Naive thymus-derived CD8-positive, alpha-beta T cell (primary cell): ENCODE results near the gene MROH7. TPM values are rescaled to one million over a fixed set of nuclear protein-coding genes. Genes with fewer than 3 reads are reported as not detected.

Experiments used
- ATAC-seq, 2 donors: fragments of 150-1000 bp; cut with Tn5 transposase in 1 of 2; sonication (Bioruptor Pico), chemical (Tn5 transposase) in 1 of 2; 1 replicate in 1 of 2; 2 replicates in 1 of 2; pipeline ENCODE4 v1.10.0; 2021; ENCODE audit warnings: mild to moderate bottlenecking in 2 of 2, moderate library complexity in 2 of 2
- POLR2A ChIA-PET: fragments of 350-600 bp; sonication (Branson Sonifier 250); formaldehyde crosslinking; loops from one replicate; lab custom pipeline; 2021; ENCODE audit warnings: antibody characterized with exemption; lab: Charles Lee
- DNase-seq, 10 donors: peaks; one replicate each; pipeline versions ENCODE4 v3.0.0 to v3.0.0-alpha.2; 2020 to 2022
- H3K27ac Mint-ChIP-seq, 10 donors: one replicate each; pipeline ENCODE4 v1.8.0; 2020 to 2022; ENCODE audit warnings: mild to moderate bottlenecking in 10 of 10, mixed read lengths in 10 of 10, moderate library complexity in 4 of 10, inconsistent platforms in 1 of 10
- H3K27me3 Mint-ChIP-seq, 5 donors: one replicate each; pipeline ENCODE4 v1.8.0; 2021 to 2022; ENCODE audit warnings: mixed read lengths in 5 of 5
- H3K36me3 Mint-ChIP-seq, 3 donors: one replicate each; pipeline ENCODE4 v1.8.0; 2020 to 2022; ENCODE audit warnings: mixed read lengths in 3 of 3, mild to moderate bottlenecking in 2 of 3, inconsistent platforms in 1 of 3
- H3K4me1 Mint-ChIP-seq, 4 donors: one replicate each; pipeline ENCODE4 v1.8.0; 2021 to 2022; ENCODE audit warnings: mixed read lengths in 4 of 4
- H3K4me3 Mint-ChIP-seq, 10 donors: one replicate each; pipeline ENCODE4 v1.8.0; 2020 to 2022; ENCODE audit warnings: mild to moderate bottlenecking in 10 of 10, mixed read lengths in 10 of 10, moderate library complexity in 6 of 10, inconsistent platforms in 1 of 10
- H3K9me3 Mint-ChIP-seq, 9 donors: one replicate each; pipeline ENCODE4 v1.8.0; 2020 to 2022; ENCODE audit warnings: mixed read lengths in 9 of 9, mild to moderate bottlenecking in 3 of 9, inconsistent platforms in 1 of 9, moderate library complexity in 1 of 9
- polyA plus RNA-seq, 3 donors: library from polyadenylated mRNA; unstranded; fragments of 300-500 nt; fragmentation: Illumina TruSeq; gene quantifications; one replicate each; pipeline ENCODE4 v1.2.3, GENCODE V29; 2021
- total RNA-seq, 8 experiments: library from RNA in 2 of 8; stranded (reverse) in 2 of 8; gene quantifications; one replicate each; pipeline ENCODE4 v1.2.3 and lab custom pipeline; 2021 to 2026

Gene MROH7
- total and polyA plus RNA-seq, 5 experiments from 2014 or later, result 0.18 TPM; not detected in 4

- Mint-ChIP-seq H3K27me3 (peaks cover 0 to 1% (median 0%) of the 10 kb centered on the region in 5 donors), H3K36me3 (no peaks in the 10 kb centered on the region), H3K4me1 (peaks cover 0 to 6% (median 3%) of the 10 kb centered on the region in 4 donors), H3K9me3 (no peaks in the 10 kb centered on the region), H3K4me3 (no peak overlapping the region), H3K27ac (no peak overlapping the region)
- no peak for ATAC-seq
- POLR2A ChIA-PET, result no interaction called here
- DNase-seq, result no peak
Observed at GRCh38 chr1:54667797-54668196, 26.2 kb downstream of the MROH7 start.

GRCh38 chr1:54668567-54668966, 27.0 kb downstream of the MROH7 start:
- POLR2A ChIA-PET, result no interaction called here
- H3K4me1 Mint-ChIP-seq, result peaks cover 0 to 6% (median 3%) of the 10 kb centered on the region in 4 donors
- H3K27ac Mint-ChIP-seq, result no peak overlapping the region
- no peak for DNase-seq
- ATAC-seq, result no peak
- no peaks in the 10 kb centered on the region for H3K36me3 Mint-ChIP-seq
- H3K9me3 Mint-ChIP-seq, result no peaks in the 10 kb centered on the region
- H3K4me3 Mint-ChIP-seq, result no peak overlapping the region
- H3K27me3 Mint-ChIP-seq, result peaks cover 0 to 1% (median 0%) of the 10 kb centered on the region in 5 donors

- no peaks in the 10 kb centered on the region for H3K36me3 Mint-ChIP-seq
- DNase-seq, result peak; percentile 20 to 78 (median 52)
- H3K27me3 Mint-ChIP-seq, result peaks cover 0 to 1% (median 0%) of the 10 kb centered on the region in 5 donors
- peak overlapping the region in 1 of 10 donors; percentile 52 for H3K27ac Mint-ChIP-seq
- H3K4me1 Mint-ChIP-seq, result peaks cover 0 to 6% (median 3%) of the 10 kb centered on the region in 4 donors
- peak; percentile 73 to 75 for ATAC-seq
- peaks cover 0 to 3% (median 0%) of the 10 kb centered on the region in 9 donors for H3K9me3 Mint-ChIP-seq
- no peak overlapping the region for H3K4me3 Mint-ChIP-seq
- POLR2A ChIA-PET, result no interaction called here
Observed at GRCh38 chr1:54671985-54672608, 30.5 kb downstream of the MROH7 start.

- no peak for DNase-seq
- H3K9me3 Mint-ChIP-seq, result peaks cover 0 to 1% (median 0%) of the 10 kb centered on the region in 9 donors
- H3K36me3 Mint-ChIP-seq, result no peaks in the 10 kb centered on the region
- H3K27ac Mint-ChIP-seq, result no peak overlapping the region
- POLR2A ChIA-PET, result interaction anchor here (0.6 kb wide), 1 partner anchor 50 kb away, joined by 3 read pairs; no protein-coding TSS in a partner anchor
- ATAC-seq, result no peak
- H3K27me3 Mint-ChIP-seq, result no peaks in the 10 kb centered on the region
- H3K4me3 Mint-ChIP-seq, result peak overlapping the region in 1 of 10 donors; percentile 66
- no peaks in the 10 kb centered on the region for H3K4me1 Mint-ChIP-seq
Observed at GRCh38 chr1:54678776-54679643, 37.4 kb downstream of the MROH7 start.

DNA sequence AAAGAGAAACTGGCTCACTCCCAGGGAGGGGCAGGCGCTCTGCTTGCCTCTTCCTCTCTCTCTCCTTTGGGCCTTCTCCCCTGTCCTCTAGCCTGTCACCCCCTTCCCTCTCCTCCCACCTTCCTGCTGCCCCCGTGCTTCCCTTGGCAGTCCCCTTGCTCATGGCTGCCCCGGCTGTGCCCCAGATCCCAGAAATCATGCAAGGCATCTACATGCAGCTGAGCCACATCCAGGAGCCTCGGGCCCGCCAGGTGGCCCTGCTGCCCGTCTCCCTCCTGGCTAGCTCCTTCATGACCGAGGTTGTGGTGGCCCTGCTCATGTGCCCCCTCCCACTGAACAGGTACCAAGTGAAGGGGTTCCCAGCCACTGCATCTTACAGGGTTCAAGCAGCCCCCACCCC, 38.1 kb downstream of the MROH7 start:
- no peak overlapping the region for H3K27ac Mint-ChIP-seq
- DNase-seq (no peak), ATAC-seq (no peak)
- H3K4me3 Mint-ChIP-seq, result no peak overlapping the region
- H3K27me3 Mint-ChIP-seq, result no peaks in the 10 kb centered on the region
- POLR2A ChIA-PET, result no interaction called here
- H3K36me3 Mint-ChIP-seq, result no peaks in the 10 kb centered on the region
- no peaks in the 10 kb centered on the region for H3K4me1 Mint-ChIP-seq
- H3K9me3 Mint-ChIP-seq, result no peaks in the 10 kb centered on the region

- POLR2A ChIA-PET, result interaction anchor here (0.6 kb wide), 1 partner anchor 436 kb away, joined by 3 read pairs; no protein-coding TSS in a partner anchor
- H3K27me3 Mint-ChIP-seq, result no peaks in the 10 kb centered on the region
- no peaks in the 10 kb centered on the region for H3K4me1 Mint-ChIP-seq
- H3K27ac Mint-ChIP-seq, result peak overlapping the region in 1 of 10 donors; percentile 42
- H3K36me3 Mint-ChIP-seq, result no peaks in the 10 kb centered on the region
- no peak for DNase-seq
- H3K9me3 Mint-ChIP-seq, result no peaks in the 10 kb centered on the region
- H3K4me3 Mint-ChIP-seq, result no peak overlapping the region
- ATAC-seq, result no peak
Observed at GRCh38 chr1:54680387-54680786, 38.8 kb downstream of the MROH7 start.

GRCh38 chr1:54681358-54681757, 39.8 kb downstream of the MROH7 start:
- POLR2A ChIA-PET, result no interaction called here
- no peak for DNase-seq
- Mint-ChIP-seq H3K9me3 (no peaks in the 10 kb centered on the region), H3K27me3 (no peaks in the 10 kb centered on the region), H3K4me3 (no peak overlapping the region), H3K27ac (no peak overlapping the region), H3K4me1 (no peaks in the 10 kb centered on the region), H3K36me3 (no peaks in the 10 kb centered on the region)
- peak; percentile 6 to 39 for ATAC-seq

DNA sequence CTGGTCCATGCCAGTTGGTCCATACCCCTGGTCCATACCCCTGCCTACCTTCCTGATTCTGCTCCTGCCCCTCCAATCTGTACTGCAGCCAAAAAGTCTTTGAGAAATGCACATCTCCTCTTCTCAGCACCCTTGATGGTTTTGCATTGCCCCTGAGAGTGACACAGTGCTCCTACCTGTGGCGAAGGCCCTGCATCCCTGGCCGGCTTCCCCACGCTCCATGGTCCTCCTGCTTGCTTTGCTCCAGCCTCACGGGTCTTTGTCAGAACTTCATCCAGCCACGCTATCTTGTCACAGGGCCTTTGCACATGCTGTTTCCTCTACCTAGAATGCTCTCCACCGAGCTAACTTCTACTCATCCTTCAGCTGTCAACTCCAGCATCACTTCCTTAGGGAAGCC, 41.9 kb downstream of the MROH7 start:
- Mint-ChIP-seq H3K36me3 (no peaks in the 10 kb centered on the region), H3K9me3 (no peaks in the 10 kb centered on the region), H3K27ac (no peak overlapping the region), H3K27me3 (no peaks in the 10 kb centered on the region), H3K4me3 (no peak overlapping the region), H3K4me1 (no peaks in the 10 kb centered on the region)
- no peak for ATAC-seq
- POLR2A ChIA-PET, result no interaction called here
- no peak for DNase-seq

GRCh38 chr1:54685335-54685905, 43.8 kb downstream of the MROH7 start:
- Mint-ChIP-seq H3K27ac (peak overlapping the region in 1 of 10 donors; percentile 57), H3K36me3 (no peaks in the 10 kb centered on the region), H3K9me3 (no peaks in the 10 kb centered on the region), H3K4me1 (no peaks in the 10 kb centered on the region), H3K27me3 (no peaks in the 10 kb centered on the region), H3K4me3 (no peak overlapping the region)
- ATAC-seq (no peak), DNase-seq (no peak)
- POLR2A ChIA-PET, result no interaction called here

- POLR2A ChIA-PET, result no interaction called here
- Mint-ChIP-seq H3K4me1 (no peaks in the 10 kb centered on the region), H3K27ac (no peak overlapping the region), H3K9me3 (no peaks in the 10 kb centered on the region), H3K27me3 (no peaks in the 10 kb centered on the region), H3K4me3 (no peak overlapping the region), H3K36me3 (no peaks in the 10 kb centered on the region)
- DNase-seq (no peak), ATAC-seq (no peak)
Observed at GRCh38 chr1:54686155-54686554, 44.6 kb downstream of the MROH7 start.

DNA sequence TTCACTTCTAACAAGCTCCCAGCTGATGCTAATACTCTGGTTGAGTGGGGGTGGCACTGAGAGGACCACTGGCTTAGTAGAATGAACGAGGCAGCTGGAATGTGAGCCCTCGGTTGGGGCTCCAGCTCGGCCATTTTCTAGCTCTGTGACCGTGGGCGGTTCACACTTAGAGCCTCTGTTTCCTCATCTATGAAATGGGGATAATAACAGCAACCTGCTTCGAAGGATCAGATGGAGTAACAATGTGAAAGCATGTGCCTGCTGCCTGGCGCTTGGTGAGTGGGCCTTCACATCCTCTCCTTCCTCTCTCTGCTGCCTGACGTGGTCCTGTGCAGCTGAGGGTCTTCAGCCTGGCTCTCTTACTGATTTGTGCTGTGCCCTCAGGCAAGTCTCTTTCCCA, 53.2 kb downstream of the MROH7 start:
- H3K4me1 Mint-ChIP-seq, result no peaks in the 10 kb centered on the region
- H3K27me3 Mint-ChIP-seq, result peaks cover 0 to 11% (median 6%) of the 10 kb centered on the region in 5 donors
- peak overlapping the region in 1 of 10 donors; percentile 56 for H3K27ac Mint-ChIP-seq
- POLR2A ChIA-PET, result no interaction called here
- DNase-seq, result no peak
- no peaks in the 10 kb centered on the region for H3K9me3 Mint-ChIP-seq
- H3K4me3 Mint-ChIP-seq, result no peak overlapping the region
- H3K36me3 Mint-ChIP-seq, result no peaks in the 10 kb centered on the region
- ATAC-seq, result no peak

- no peaks in the 10 kb centered on the region for H3K4me1 Mint-ChIP-seq
- no peaks in the 10 kb centered on the region for H3K9me3 Mint-ChIP-seq
- H3K36me3 Mint-ChIP-seq, result no peaks in the 10 kb centered on the region
- POLR2A ChIA-PET, result no interaction called here
- H3K27me3 Mint-ChIP-seq, result peaks cover 0 to 12% (median 6%) of the 10 kb centered on the region in 5 donors
- H3K4me3 Mint-ChIP-seq, result no peak overlapping the region
- H3K27ac Mint-ChIP-seq, result no peak overlapping the region
- DNase-seq, result no peak
- ATAC-seq, result no peak
Observed at GRCh38 chr1:54695221-54695620, 53.6 kb downstream of the MROH7 start.

- POLR2A ChIA-PET, result no interaction called here
- Mint-ChIP-seq H3K4me3 (no peak overlapping the region), H3K4me1 (no peaks in the 10 kb centered on the region), H3K9me3 (no peaks in the 10 kb centered on the region), H3K36me3 (no peaks in the 10 kb centered on the region), H3K27ac (no peak overlapping the region), H3K27me3 (peaks cover 0 to 12% (median 6%) of the 10 kb centered on the region in 5 donors)
- DNase-seq, result no peak
- ATAC-seq, result no peak
Observed at GRCh38 chr1:54695764-54696163, 54.2 kb downstream of the MROH7 start.
